ENCODE results near the gene LURAP1L. TPM values are rescaled to one million over a fixed set of nuclear protein-coding genes. Genes with fewer than 3 reads are reported as not detected.

The LURAP1L gene
- polyA plus RNA-seq, 2 of the 4 experiments (the other 2 are of a cell fraction) = 24.4 to 61.4 TPM

DNA sequence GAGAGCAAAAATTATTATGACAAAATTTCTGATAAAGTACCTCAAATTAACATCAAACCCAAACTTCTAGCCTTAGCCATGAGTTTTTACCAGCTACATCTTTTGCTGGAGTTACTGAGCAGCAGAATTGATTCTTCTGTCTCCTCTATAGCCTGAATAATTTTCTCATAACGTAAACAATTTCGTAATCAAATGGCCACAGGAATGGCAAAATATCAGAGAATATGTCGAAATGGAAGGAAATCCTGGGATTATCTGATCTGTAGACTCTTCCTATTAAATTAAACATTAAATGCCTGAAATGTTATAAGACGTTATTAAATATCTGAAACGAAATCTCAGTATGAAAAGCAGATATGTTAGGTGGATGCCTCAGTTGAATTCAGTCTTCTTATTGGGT lies 41.1 kb downstream of the LURAP1L start:
- H3K4me2 ChIP-seq = peak overlapping the region; percentile 83
- 27% methylated on average over 5 of the region's 5 CpGs for WGBS (ENCODE audit: missing lambda C conversion rate)
- POLR2A ChIA-PET = interaction anchor here (1.0 to 2.7 kb wide), 3 partner anchors 31 to 44 kb away, joined by 3 to 48 read pairs (median 38); partner anchors contain the start of gene LURAP1L
- FAIRE-seq = peak; percentile 79
- peak in 1 of 2 experiments; percentile 31 for DNase-seq (ENCODE audit: low read depth in 1 of 2, low spot score in 1 of 2)
- CTCF ChIA-PET = interaction anchor here (0.9 to 7.1 kb wide), 3 partner anchors 39 to 92 kb away, joined by 3 to 98 read pairs (median 11); partner anchors contain the start of gene LURAP1L
- TF ChIP-seq, protein P1, sequence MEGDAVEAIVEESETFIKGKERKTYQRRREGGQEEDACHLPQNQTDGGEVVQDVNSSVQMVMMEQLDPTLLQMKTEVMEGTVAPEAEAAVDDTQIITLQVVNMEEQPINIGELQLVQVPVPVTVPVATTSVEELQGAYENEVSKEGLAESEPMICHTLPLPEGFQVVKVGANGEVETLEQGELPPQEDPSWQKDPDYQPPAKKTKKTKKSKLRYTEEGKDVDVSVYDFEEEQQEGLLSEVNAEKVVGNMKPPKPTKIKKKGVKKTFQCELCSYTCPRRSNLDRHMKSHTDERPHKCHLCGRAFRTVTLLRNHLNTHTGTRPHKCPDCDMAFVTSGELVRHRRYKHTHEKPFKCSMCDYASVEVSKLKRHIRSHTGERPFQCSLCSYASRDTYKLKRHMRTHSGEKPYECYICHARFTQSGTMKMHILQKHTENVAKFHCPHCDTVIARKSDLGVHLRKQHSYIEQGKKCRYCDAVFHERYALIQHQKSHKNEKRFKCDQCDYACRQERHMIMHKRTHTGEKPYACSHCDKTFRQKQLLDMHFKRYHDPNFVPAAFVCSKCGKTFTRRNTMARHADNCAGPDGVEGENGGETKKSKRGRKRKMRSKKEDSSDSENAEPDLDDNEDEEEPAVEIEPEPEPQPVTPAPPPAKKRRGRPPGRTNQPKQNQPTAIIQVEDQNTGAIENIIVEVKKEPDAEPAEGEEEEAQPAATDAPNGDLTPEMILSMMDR (IDR thresholded peaks at IDR 0.05) = no peak
- TF ChIP-seq CHD4 (IDR thresholded peaks at IDR 0.05; ENCODE audit: borderline replicate concordance) (no peak), JUN (IDR thresholded peaks at IDR 0.05) (peak; percentile 27 to 43; a peak in 2 of 5 replicates), HEYL (CRISPR knock-in tag; IDR thresholded peaks at IDR 0.05) (0 out of 2 replicates have a peak, but pooled peaks have one; percentile 49), JUNB (IDR thresholded peaks at IDR 0.05) (peak; percentile 47; the same call in 1 of the 2 replicates), ZC3H11A (IDR thresholded peaks at IDR 0.05) (no peak), SMC3 (IDR thresholded peaks at IDR 0.05) (no peak), HOXB5 (CRISPR knock-in tag; IDR thresholded peaks at IDR 0.05) (no peak), EP300 (IDR thresholded peaks at IDR 0.05) (peak; percentile 57 to 82; a peak in 2 of 5 replicates), ZNF302 (CRISPR knock-in tag; IDR thresholded peaks at IDR 0.05) (no peak), POLR2AphosphoS2 (conservative IDR thresholded peaks at IDR 0.05; ENCODE audit: low read length) (no peak), CEBPB (IDR thresholded peaks at IDR 0.05) (peak; percentile 91 to 95), BHLHE40 (IDR thresholded peaks at IDR 0.05; ENCODE audit: low read depth, low read length) (no peak), RFX5 (IDR thresholded peaks at IDR 0.05) (no peak), ZSCAN20 (CRISPR knock-in tag; IDR thresholded peaks at IDR 0.05) (peak; percentile 65; the same call in 1 of the 2 replicates), RARB (CRISPR knock-in tag; IDR thresholded peaks at IDR 0.05) (0 out of 2 replicates have a peak, but pooled peaks have one; percentile 26)
- TF ChIP-seq, protein P2, sequence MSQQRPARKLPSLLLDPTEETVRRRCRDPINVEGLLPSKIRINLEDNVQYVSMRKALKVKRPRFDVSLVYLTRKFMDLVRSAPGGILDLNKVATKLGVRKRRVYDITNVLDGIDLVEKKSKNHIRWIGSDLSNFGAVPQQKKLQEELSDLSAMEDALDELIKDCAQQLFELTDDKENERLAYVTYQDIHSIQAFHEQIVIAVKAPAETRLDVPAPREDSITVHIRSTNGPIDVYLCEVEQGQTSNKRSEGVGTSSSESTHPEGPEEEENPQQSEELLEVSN (IDR thresholded peaks at IDR 0.05; ENCODE audit: borderline replicate concordance, low read depth) = no peak
- TF ChIP-seq, protein P3, sequence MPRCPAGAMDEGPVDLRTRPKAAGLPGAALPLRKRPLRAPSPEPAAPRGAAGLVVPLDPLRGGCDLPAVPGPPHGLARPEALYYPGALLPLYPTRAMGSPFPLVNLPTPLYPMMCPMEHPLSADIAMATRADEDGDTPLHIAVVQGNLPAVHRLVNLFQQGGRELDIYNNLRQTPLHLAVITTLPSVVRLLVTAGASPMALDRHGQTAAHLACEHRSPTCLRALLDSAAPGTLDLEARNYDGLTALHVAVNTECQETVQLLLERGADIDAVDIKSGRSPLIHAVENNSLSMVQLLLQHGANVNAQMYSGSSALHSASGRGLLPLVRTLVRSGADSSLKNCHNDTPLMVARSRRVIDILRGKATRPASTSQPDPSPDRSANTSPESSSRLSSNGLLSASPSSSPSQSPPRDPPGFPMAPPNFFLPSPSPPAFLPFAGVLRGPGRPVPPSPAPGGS (IDR thresholded peaks at IDR 0.05) = peak; percentile 41; the same call in 1 of the 3 replicates
- TF ChIP-seq, protein P4, sequence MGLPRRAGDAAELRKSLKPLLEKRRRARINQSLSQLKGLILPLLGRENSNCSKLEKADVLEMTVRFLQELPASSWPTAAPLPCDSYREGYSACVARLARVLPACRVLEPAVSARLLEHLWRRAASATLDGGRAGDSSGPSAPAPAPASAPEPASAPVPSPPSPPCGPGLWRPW (IDR thresholded peaks at IDR 0.05) = peak; percentile 82
- TF ChIP-seq, protein P5, sequence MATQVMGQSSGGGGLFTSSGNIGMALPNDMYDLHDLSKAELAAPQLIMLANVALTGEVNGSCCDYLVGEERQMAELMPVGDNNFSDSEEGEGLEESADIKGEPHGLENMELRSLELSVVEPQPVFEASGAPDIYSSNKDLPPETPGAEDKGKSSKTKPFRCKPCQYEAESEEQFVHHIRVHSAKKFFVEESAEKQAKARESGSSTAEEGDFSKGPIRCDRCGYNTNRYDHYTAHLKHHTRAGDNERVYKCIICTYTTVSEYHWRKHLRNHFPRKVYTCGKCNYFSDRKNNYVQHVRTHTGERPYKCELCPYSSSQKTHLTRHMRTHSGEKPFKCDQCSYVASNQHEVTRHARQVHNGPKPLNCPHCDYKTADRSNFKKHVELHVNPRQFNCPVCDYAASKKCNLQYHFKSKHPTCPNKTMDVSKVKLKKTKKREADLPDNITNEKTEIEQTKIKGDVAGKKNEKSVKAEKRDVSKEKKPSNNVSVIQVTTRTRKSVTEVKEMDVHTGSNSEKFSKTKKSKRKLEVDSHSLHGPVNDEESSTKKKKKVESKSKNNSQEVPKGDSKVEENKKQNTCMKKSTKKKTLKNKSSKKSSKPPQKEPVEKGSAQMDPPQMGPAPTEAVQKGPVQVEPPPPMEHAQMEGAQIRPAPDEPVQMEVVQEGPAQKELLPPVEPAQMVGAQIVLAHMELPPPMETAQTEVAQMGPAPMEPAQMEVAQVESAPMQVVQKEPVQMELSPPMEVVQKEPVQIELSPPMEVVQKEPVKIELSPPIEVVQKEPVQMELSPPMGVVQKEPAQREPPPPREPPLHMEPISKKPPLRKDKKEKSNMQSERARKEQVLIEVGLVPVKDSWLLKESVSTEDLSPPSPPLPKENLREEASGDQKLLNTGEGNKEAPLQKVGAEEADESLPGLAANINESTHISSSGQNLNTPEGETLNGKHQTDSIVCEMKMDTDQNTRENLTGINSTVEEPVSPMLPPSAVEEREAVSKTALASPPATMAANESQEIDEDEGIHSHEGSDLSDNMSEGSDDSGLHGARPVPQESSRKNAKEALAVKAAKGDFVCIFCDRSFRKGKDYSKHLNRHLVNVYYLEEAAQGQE (IDR thresholded peaks at IDR 0.05) = no peak
- peaks cover 12% of the 10 kb centered on the region for H3K9me3 ChIP-seq
- H3K4me3 ChIP-seq = no peak overlapping the region
- H3K4me1 ChIP-seq = peaks cover 72% of the 10 kb centered on the region
- ATAC-seq = no peak
- H3K27ac ChIP-seq = peak overlapping the region; percentile 93 to 94
